GM21367 (cell line): ENCODE data around the gene AOAH.
"Not testable (repeated sequence)": the region's sequence is repeated elsewhere in the genome, so short reads cannot be mapped to it uniquely, and the experiment has no call there.

ENCODE experiments used
- ATAC-seq: cut with Tn5 transposase; IDR thresholded peaks from one replicate; pipeline ENCODE4 v1.9.1; 2021; ENCODE audit not compliant: unreplicated experiment

Gene AOAH

DNA sequence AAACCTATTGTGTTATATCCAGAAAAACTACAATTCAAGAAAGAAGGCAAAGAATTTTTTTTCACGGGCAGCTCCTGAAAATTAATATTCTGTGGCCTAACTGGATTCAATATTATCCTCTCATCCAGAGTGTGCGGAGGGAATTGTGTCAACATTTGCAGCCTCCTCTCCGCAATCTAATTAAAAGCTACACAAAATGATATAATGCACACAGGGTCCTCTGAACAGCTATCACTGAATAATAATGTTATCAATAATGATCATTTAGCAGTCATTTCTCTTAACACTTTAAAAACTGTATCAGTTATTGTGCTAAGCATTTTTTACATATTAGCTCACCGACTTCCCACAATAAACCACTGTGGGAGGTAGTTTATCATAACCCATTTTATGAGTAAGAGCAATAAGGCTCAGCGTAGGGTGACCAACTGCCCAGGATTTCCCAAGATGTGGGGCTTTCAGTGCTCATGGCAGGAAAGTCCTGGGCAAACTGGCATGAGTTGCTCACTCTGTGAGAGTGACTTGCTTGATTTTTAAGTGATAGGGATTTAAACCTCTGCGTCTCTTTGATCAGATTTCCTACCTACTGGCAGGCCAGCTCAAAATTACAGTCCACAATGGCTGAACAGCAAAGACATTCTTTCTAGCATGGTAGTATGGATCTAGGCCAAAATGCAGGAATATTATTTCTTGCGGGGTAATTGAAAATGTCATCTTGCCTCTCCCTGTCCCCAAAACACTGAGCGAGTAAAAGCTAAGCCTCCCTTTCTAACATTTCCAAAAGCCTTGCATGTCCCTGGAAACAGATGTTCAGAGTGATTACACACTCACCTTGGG lies 65.7 kb downstream of the AOAH start:
- no peak for ATAC-seq

DNA sequence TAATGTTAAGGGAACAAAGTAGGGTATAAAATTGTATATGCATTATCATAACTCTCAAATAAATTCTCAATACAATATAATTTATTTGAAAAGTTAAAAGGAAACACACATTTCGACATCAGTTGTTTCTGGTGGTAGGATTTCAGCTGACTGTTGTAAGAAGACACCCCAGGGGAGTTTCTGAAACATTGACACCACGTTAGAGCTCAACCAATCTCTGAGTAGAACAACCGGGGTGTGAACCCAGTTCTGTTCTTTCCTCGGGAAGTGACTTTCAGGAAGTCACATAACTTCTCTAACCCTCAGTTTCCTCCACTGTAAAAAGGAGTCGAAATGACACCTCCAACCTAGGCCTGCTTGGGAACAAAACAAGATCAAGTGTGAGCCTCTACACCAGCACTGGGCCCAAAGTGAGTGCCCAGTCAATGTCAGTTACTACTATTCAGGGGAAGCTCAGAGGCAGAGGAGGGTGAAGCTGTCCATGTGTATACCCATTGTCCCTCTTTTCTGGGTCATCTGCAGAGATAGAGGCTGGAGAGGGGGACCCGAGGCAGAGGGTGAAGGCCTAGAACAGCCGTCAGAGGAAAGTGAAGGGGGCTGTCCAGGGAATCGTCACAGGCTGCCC lies 67.1 kb downstream of the AOAH start:
- ATAC-seq = no peak

DNA sequence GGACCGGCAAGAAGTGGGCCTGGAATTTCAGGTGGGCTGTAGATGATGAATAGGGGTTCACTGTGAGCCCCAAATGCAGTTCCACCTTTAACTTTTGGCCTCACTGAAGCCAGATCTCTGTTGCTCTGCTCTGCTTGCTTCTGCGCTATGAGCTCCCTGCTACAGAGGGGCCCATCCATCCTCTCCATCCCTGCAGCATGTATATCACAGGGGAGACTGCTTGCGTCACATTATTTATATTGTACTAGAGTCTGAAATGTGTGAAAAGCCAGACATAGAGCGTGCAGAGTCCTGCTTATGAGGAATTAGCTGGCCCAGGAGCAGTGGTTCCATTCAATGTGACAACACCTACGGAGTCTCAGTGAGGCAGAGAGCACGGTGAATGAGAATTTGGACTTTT lies 69.9 kb downstream of the AOAH start:
- ATAC-seq = no peak

DNA sequence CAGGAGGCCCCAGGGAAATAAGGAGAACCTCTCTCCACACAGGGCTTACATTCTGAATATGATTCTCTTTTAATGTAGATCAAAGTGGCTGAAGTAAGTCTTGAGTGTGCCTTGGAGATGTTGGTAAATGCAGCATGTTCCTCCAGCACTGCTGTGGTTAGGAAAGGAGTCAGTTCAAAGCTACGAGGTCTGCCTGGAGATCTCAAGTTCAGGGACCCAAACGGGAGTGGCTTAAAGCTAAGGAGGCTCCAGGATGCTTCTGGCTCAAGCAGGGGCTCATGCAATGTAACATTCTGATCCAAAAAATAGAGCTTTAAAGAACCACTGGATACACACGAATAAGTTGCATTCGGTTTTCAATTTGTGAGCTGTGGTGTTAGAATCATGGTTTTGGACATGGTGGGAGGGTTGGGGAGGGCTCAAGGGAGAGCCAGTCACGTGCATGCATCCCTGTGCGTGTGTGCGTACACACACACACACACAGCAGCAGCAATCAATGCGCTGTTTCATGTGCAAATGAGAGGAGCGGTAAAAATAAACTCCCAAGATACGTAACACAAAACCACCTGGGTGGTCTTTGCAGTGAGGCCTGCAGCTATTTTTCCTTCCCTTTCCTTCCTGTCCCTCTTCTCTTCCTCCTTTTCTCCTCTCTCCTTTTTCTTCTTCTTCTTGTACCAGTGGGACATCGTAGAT lies 70.5 kb downstream of the AOAH start:
- ATAC-seq = no peak

DNA sequence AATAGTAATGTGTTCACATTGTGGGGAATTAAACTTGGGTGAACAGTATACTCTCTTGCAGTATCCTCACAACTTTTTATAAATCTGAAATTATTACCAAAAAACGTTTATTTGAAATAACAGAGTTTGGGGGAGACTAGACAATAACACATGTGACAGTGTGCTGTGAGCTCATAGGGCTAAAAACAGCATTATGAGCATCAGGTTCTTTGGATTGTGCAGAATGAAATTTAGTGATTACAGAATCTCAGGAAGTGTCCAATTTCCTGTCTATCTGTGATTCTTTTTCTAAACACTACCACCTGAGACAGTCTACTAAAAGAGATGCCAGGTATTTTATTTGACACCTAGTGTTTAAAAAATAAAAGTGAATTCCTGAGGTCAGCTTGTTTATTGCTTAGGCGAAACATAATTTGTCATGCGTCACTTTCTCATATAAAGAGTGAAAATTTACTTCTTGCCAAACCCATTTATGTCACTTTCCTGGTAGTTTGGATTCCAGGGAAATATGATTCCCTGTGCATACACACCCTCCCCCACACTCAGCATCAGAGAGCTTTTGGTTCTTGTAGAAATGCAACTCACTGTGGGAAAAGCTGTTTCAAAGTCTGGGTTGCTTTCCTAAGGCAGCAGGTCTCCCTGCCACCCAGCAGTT lies 71.2 kb downstream of the AOAH start:
- no peak for ATAC-seq

DNA sequence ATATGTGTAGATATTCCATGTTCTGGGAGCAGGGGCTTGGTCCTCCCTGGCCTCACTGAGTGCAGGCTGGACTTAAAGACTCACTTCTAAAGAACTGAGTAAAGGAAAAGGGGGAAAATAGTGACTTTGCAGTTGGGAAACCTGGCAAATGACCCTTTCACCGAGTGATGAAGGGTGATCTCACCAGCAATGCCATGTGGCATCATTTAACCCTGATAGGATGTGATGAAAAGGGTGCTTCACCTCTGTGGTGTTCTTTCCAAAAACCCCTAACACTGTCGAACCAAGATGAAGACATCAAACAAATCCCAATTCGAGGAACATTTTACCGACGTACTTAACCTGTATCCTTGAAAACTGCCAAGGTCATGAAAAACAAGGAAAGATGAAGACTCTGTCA lies 71.9 kb downstream of the AOAH start:
- no peak for ATAC-seq

DNA sequence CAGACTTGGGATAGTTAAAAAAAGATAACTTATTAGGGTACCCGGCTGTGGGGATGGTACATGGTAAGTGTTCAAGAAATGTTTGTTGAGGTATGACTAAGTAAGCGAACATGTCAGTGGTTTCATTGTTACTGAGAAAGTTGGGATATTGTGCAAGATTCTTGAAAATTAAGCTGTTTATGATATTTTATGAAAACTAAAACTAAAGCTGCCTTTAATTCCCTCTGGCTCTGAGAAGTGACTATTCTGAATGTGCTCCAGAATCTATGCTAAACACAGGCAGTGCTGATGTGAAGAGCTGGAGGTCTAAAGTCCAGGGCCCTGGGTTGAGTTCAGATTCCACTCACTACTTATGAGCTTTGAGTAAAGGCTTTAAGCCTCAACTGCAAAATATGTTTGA lies 72.9 kb downstream of the AOAH start:
- no peak for ATAC-seq

DNA sequence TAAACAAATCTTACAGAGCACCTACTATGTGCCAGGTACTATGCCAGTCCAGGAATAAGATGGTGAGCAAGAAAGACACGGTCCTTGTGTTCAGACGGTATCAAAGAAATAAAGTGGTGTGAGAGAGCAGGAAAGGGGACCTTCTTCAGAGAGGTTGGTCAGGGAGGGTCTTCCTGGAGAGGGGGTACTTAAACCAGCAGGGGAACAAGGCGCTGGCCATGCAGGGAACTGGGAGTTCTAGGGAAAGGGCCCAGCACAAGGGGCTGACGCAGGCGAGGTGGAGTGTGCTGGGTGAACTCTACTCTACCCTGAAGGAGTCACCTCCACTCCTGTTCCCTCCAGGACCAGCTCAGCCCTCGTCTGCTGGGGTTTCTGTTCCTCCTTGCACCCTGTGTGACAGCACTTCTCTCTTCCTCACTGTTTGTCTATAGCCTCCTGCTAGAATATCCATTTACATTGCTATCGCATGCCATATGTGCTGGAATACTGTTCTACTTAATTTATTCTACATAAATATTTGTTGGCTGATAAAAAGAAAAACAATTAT lies 73.5 kb downstream of the AOAH start:
- ATAC-seq = no peak

DNA sequence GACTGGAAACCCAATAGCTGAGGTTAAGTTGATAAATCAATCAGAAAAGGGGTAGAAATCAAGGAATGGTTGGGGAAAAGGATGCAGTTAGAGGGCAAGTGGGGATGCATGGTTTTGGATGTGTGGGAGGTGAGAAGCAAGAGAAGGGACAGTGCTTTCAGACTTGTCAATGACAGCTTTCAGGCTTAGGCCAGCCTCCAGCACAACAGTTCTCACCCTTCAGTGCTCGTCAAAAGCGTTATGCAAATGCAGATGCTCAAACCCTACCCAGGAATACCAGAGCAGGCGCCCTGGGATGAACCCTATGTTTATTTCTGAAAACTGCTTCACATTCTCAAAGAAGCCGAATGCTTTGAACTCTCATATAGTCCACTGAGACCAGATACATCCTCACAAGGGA lies 74.0 kb downstream of the AOAH start:
- no peak for ATAC-seq

DNA sequence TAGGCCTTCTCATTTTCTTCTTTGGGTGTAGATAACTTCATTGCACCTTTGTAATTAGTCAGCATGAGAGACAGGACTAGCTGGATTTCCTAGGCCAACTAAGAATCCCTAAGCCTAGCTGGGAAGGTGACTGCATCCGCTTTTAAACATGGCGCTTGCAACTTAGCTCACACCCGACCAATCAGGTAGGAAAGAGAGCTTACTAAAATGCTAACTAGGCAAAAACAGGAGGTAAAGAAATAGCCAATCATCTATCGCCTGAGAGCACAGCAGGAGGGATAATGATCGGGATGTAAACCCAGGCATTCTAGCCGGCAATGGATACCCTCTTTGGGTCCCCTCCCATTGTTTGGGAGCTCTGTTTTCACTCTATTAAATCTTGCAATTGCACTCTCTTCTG lies 75.0 kb downstream of the AOAH start:
- ATAC-seq = not testable (repeated sequence)

DNA sequence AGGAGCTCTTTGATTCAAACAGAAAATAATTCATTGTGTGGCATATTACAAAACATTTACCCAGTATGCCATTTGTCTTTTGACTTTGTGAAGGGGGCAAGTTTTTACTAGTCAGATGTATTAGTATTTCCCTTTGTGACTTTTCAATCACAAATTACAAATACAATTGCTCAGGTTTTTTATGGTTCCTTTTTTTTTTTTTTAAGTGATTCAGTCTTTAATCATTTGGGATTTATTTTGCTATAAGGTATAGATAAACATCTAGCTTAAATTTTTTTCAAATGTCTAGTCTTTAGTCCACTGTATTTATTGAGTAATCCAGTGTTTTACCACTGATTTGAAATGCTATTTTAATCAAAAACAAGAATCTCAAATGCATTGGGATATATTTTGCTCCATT lies 75.9 kb downstream of the AOAH start:
- no peak for ATAC-seq

DNA sequence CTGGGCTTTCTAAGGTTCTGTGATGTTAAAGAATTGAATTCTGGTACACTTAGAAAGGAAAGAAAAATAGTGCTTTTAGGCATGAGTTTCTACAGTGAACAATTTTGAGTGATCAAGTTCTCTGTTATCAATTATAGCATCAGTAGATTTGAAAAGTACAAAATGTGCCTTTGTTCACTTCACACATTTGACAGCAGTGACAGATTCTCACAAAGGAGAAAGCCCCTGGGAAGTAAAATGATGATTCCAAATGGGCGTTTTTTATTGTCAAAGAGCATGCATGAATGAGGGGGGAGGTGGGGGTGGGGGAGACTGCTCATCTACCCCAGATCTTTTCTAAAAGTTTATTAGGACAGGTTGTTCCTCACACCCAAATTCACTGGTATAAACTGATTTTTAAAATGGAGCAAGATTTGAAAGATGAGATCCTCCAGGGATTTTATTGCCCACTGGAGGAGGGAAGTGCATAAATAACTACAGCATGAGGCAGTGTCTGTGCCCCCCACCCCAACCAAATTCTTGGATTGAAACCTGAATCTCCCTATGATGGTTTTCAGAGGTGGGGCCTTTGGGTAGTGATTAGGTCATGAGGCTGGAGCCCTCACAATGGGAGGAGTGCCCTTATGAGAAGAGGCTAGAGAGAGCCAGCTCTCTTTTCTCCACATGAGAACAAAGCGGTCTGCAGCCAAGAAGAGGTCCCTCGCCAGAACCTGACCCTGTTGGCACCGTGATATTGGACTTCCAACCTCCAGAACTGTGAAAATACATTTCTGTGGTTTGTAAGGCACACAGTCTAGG lies 79.5 kb downstream of the AOAH start:
- no peak for ATAC-seq

DNA sequence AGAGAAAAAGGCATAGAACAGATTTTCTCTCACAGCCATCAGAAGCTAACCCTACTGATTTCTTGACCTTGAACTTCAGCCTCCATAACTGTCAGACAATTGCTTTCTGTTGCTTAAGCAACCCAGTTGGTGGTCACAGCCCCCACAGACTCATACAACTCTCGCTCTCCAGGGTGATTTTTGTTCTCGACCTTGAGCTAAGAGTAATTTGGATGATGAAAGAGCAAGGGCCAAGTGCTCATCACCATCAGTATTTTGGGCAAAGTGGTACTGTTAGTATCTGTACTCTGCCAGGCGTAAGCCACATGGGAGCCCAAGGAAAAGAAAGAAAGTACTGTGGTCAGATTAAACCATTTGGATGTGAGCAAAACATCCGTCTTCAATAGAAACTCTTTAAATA lies 81.9 kb downstream of the AOAH start:
- ATAC-seq = no peak

DNA sequence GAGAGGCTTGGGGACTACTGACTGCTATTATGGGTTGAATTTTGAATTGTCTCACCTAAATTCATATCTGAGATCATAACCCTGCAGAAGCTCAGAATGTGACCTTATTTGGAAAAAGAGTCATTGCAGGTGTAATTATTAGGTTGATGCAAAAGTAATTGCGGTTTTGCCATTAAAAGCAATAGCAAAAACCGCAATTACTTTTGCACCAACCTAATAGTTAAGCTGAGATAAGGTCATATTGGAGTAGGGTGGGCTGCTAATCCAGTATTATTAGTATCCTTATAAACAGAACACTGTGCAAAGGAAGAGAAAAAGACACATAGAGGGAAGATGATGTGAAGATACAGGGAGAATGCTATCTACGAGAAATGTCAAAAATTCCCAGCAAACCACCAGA lies 82.3 kb downstream of the AOAH start:
- ATAC-seq = no peak

DNA sequence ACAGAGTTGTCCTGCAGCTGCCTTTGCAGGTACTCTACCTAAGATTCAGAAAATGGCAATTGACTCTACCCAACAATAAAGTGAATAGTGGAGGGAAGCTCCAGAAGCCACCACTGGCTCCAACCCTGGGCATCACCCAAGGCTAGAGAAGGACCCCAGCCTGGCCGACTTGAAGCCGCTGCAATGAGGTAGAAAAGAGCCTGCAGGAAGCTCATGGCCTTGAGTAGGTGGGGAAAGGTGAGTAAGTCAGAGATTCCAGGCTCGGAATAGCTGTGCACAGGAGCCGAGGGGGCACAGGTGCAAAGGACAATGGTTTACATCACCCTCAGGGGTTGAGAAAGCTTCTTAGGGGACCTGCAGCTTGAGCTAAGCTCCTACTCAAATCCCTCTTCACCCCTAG lies 83.6 kb downstream of the AOAH start:
- no peak for ATAC-seq

DNA sequence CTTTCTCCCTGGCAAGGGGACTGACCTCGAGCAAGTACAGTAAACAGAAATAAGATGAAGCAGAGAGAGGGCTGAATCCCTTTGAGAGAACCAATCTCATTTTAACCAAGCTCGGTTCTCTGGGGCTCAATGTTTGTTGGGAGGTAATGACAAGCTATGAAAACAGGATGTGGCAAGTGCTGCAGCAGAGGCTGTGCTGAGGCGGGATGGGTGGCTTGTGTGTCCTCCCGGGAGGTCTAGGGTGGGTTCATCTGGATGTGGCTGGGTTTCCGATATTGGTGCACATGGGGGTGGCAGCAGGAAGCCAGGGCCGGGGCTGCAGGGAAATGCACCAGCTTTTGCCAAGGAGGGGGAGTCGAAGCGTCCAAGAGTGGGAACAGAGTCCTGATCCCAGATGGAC lies 84.5 kb downstream of the AOAH start:
- no peak for ATAC-seq

DNA sequence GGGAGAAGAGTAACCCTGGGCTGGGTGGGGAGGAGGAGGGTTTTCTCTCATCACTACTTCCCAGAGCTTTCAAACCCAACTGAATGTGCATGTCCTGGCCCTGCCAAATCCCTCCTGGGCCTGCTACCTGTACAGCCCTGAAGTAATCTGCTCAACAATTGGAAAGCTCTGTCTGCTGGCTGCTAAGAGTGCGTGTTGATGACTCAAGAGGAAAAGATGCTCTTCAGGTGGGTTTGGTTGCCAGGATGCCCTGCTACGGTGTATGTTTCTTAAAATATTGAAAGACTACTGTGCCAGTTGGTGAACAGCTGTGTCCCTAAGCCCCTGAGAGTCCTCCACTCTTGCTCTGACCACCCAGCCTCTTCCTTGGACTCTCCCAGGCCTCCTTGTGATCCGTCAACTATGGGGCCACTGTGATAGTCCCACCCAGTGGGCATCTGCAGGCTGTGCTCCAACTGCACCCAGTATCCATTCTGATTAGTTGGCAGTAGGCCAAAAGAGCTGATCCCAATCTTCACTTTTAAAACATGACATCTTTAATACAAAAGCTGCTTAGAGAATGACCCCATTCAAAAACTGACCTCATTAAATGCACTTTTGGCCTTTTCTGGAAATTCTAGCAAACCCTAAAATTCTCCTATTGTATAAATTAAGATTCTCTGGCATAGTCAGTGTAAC lies 85.6 kb downstream of the AOAH start:
- no peak for ATAC-seq

DNA sequence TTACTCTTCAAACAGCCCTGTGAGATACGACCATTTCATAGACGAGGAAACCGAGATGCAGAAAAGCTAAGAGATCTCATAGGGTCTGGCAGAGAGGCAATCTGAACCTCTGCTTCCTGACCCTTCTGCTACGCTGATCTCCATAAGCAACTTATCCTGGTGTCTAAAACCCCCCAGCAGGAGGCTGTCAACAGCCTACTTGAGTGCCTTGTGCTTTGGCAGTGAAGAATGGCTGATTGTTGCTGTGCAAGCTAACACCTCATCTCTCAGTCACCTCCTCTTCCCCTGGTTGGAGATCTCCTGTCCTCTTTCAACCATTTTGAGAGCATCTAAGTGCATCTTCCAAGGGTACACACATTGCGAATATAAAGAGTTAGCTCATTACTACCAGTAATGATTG lies 86.2 kb downstream of the AOAH start:
- no peak for ATAC-seq

DNA sequence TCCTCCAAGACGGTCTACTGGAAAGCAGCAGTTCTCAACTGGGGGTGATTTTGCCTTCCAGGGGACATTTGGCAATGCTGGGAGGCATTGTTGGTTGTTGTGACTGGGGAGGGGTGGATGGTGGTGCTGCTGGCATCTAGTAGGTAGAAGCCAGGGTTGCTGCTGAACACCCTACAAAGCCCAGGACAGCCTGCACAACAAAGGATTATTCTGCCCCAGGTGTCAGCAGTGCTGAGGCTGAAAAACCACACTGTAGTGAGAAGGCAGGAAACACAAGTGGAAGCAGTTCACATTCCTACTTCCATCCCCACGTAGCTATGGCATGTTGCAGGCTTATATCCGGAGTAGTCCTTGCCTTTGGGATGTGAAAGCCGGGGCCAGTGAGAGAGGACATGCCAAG lies 86.9 kb downstream of the AOAH start:
- ATAC-seq = no peak

DNA sequence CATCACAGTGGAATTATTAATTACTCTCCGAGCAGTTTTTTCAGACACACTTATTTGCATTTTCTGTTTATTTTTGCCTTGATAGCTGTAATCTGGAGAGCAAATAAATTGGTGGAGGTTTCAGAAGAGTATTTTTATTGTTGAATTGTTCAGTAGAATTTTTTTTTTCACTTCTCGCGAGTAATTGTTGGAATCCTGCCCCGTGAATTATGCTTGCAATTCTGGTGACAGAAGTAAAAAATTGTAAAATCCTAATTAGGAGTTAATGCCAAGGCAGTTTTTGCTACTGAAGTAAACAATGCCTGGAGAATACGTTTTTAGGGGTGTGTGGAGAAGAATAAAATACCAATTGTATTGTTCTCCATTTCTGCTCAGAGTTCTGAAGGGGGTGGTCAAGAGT lies 88.2 kb downstream of the AOAH start:
- ATAC-seq = no peak
